Right ventricle myocardium superior (tissue), 1 donor: ENCODE measurements around the gene UNC13A. TPM values are rescaled to one million over a fixed set of nuclear protein-coding genes. Genes with fewer than 3 reads are reported as not detected.

Experiments
- ATAC-seq: fragments of 200-7000 bp; cut with Tn5 transposase; one replicate; pipeline ENCODE4 v1.9.1; 2020; ENCODE audit warnings: mild to moderate bottlenecking; ENCODE audit not compliant: poor library complexity
- DNase-seq: peaks from one replicate; pipeline ENCODE4 v3.0.0-alpha.2; 2020
- intact Hi-C: fragments of 100-400 bp; cut with DNase I; formaldehyde crosslinking; loops from one replicate; pipeline ENCODE4 v1.11.2; 2022
- total RNA-seq: library from RNA; stranded (reverse); fragmentation: NEBNext Ultra II Directional; extraction: Animal tissue kit (Norgen Biotek cat#: 25700); gene quantifications from one replicate; pipeline ENCODE4 v1.2.1, GENCODE V29; 2021
- donor health status: DM: no; HTN: yes; CAD: no; lungs with severe emphysema.

The UNC13A gene
- total RNA-seq, 1 donor from 2014 or later, result 0.05 TPM

GRCh38 chr19:17679526-17680229 lies 8.5 kb downstream of the UNC13A start:
- intact Hi-C loops, result no loop called here
- DNase-seq, result no peak
- ATAC-seq, result no peak

- intact Hi-C loops, result no loop called here
- DNase-seq (no peak), ATAC-seq (no peak)
Measured at GRCh38 chr19:17678836-17679235, 9.3 kb downstream of the UNC13A start.

- DNase-seq, result no peak
- intact Hi-C loops, result no loop called here
- no peak for ATAC-seq
Measured at GRCh38 chr19:17677002-17677401, 11.2 kb downstream of the UNC13A start.

- DNase-seq (no peak), ATAC-seq (no peak)
- intact Hi-C loops, result no loop called here
Measured at GRCh38 chr19:17676295-17676694, 11.9 kb downstream of the UNC13A start.

- intact Hi-C loops, result no loop called here
- no peak for ATAC-seq
- peak; percentile 31 for DNase-seq
Measured at GRCh38 chr19:17673937-17674799, 14.0 kb downstream of the UNC13A start.

GRCh38 chr19:17671906-17672305 lies 16.2 kb downstream of the UNC13A start:
- DNase-seq (peak; percentile 4), ATAC-seq (no peak)
- intact Hi-C loops, result no loop called here

GRCh38 chr19:17669419-17669818 lies 18.7 kb downstream of the UNC13A start:
- no peak for ATAC-seq
- intact Hi-C loops, result no loop called here
- DNase-seq, result no peak

GRCh38 chr19:17665058-17665457 lies 23.1 kb downstream of the UNC13A start:
- DNase-seq (no peak), ATAC-seq (no peak)
- intact Hi-C loops, result no loop called here

GRCh38 chr19:17659996-17660395 lies 28.2 kb downstream of the UNC13A start:
- DNase-seq (peak; percentile 8), ATAC-seq (no peak)
- intact Hi-C loops, result no loop called here

- ATAC-seq (no peak), DNase-seq (no peak)
- intact Hi-C loops, result no loop called here
Measured at GRCh38 chr19:17658666-17659065, 29.5 kb downstream of the UNC13A start.

- intact Hi-C loops, result no loop called here
- ATAC-seq (no peak), DNase-seq (no peak)
Measured at GRCh38 chr19:17658240-17658639, 29.9 kb downstream of the UNC13A start.

- no peak for ATAC-seq
- intact Hi-C loops, result no loop called here
- peak; percentile 4 for DNase-seq
Measured at GRCh38 chr19:17656970-17657369, 31.2 kb downstream of the UNC13A start.

- intact Hi-C loops, result no loop called here
- no peak for ATAC-seq
- DNase-seq, result peak; percentile 25
Measured at GRCh38 chr19:17655751-17656472, 32.2 kb downstream of the UNC13A start.

- DNase-seq (peak; percentile 22), ATAC-seq (no peak)
- intact Hi-C loops, result no loop called here
Measured at GRCh38 chr19:17654993-17655392, 33.2 kb downstream of the UNC13A start.

GRCh38 chr19:17652627-17653026 lies 35.5 kb downstream of the UNC13A start:
- ATAC-seq, result no peak
- intact Hi-C loops, result no loop called here
- no peak for DNase-seq

GRCh38 chr19:17648786-17649185 lies 39.4 kb downstream of the UNC13A start:
- no peak for DNase-seq
- intact Hi-C loops, result no loop called here

GRCh38 chr19:17648097-17648660 lies 40.0 kb downstream of the UNC13A start:
- no peak for ATAC-seq
- DNase-seq, result no peak
- intact Hi-C loops, result no loop called here

More at GRCh38 chr19:17648786-17649185, 39.4 kb downstream of the UNC13A start:
- no peak for ATAC-seq

GRCh38 chr19:17647071-17648020 lies 40.8 kb downstream of the UNC13A start:
- no peak for ATAC-seq
- intact Hi-C loops, result no loop called here
- no peak for DNase-seq
